ENCODE measurements around the gene CCDC91. TPM values are rescaled to one million over a fixed set of nuclear protein-coding genes. Genes with fewer than 3 reads are reported as not detected.

CCDC91 gene
- total RNA-seq, 6 donors from 2014 or later, result 27.7 to 77.5 (median 30.2) TPM

GRCh38 chr12:28427046-28427445 lies 236.8 kb downstream of the CCDC91 start:
- ATAC-seq (ENCODE audit: low FRiP score in 2 of 2), result no peak
- H3K4me1 ChIP-seq, result no peaks in the 10 kb centered on the region
- H3K36me3 ChIP-seq, result no peaks in the 10 kb centered on the region

GRCh38 chr12:28440081-28440608 lies 249.9 kb downstream of the CCDC91 start:
- no peaks in the 10 kb centered on the region for H3K9me3 ChIP-seq
- no peak for ATAC-seq (ENCODE audit: low FRiP score in 2 of 2)
- H3K27ac ChIP-seq, result no peak overlapping the region
- WGBS, 2 donors, result 88 to 94% methylated on average over 3 of the region's 3 CpGs
- no peak overlapping the region for H3K4me3 ChIP-seq
- H3K36me3 ChIP-seq, result no peaks in the 10 kb centered on the region
- no peaks in the 10 kb centered on the region for H3K27me3 ChIP-seq
- no peaks in the 10 kb centered on the region for H3K4me1 ChIP-seq
- TF ChIP-seq EP300 (IDR thresholded peaks at IDR 0.05) (no peak), POLR2A (IDR thresholded peaks at IDR 0.05) (no peak), CTCF (IDR thresholded peaks at IDR 0.05) (no peak)
- DNase-seq, result no peak

More at GRCh38 chr12:28427046-28427445, 236.8 kb downstream of the CCDC91 start:
- Histone ChIP-seq H3K27me3 (no peaks in the 10 kb centered on the region), H3K4me3 (no peak overlapping the region), H3K9me3 (no peaks in the 10 kb centered on the region), H3K27ac (no peak overlapping the region)
- no peak for DNase-seq
- TF ChIP-seq POLR2A (IDR thresholded peaks at IDR 0.05) (no peak), POLR2AphosphoS5 (IDR thresholded peaks at IDR 0.05) (no peak)
- 88 to 94% methylated on average over 3 of the region's 3 CpGs for WGBS, 2 donors

GRCh38 chr12:28442101-28442500 lies 251.8 kb downstream of the CCDC91 start:
- DNase-seq (no peak), ATAC-seq (ENCODE audit: low FRiP score in 2 of 2) (no peak)
- no peak overlapping the region for H3K4me3 ChIP-seq
- 90 to 92% methylated on average over 4 of the region's 4 CpGs for WGBS, 2 donors
- TF ChIP-seq POLR2A (IDR thresholded peaks at IDR 0.05) (no peak), EP300 (IDR thresholded peaks at IDR 0.05) (no peak), CTCF (IDR thresholded peaks at IDR 0.05) (no peak), POLR2AphosphoS5 (IDR thresholded peaks at IDR 0.05) (no peak)
- H3K4me1 ChIP-seq, result no peaks in the 10 kb centered on the region
- no peaks in the 10 kb centered on the region for H3K27me3 ChIP-seq
- H3K9me3 ChIP-seq, result no peaks in the 10 kb centered on the region
- H3K27ac ChIP-seq, result no peak overlapping the region
- H3K36me3 ChIP-seq, result no peaks in the 10 kb centered on the region

- Histone ChIP-seq H3K4me1 (no peaks in the 10 kb centered on the region), H3K27me3 (no peaks in the 10 kb centered on the region), H3K27ac (no peak overlapping the region), H3K4me3 (no peak overlapping the region), H3K9me3 (no peaks in the 10 kb centered on the region), H3K36me3 (no peaks in the 10 kb centered on the region)
- ATAC-seq (ENCODE audit: low FRiP score in 2 of 2), result no peak
- TF ChIP-seq EP300 (IDR thresholded peaks at IDR 0.05), result no peak
- TF ChIP-seq POLR2AphosphoS5 (IDR thresholded peaks at IDR 0.05), result no peak
- no peak for TF ChIP-seq CTCF (IDR thresholded peaks at IDR 0.05)
- TF ChIP-seq POLR2A (IDR thresholded peaks at IDR 0.05), result no peak
- no peak for DNase-seq
These were observed 253.1 kb downstream of the CCDC91 start for GRCh38 chr12:28443337-28443736.

GRCh38 chr12:28446031-28446430 lies 255.8 kb downstream of the CCDC91 start:
- Histone ChIP-seq H3K4me1 (no peaks in the 10 kb centered on the region), H3K4me3 (no peak overlapping the region), H3K27me3 (no peaks in the 10 kb centered on the region), H3K36me3 (no peaks in the 10 kb centered on the region), H3K9me3 (no peaks in the 10 kb centered on the region), H3K27ac (no peak overlapping the region)
- ATAC-seq (ENCODE audit: low FRiP score in 2 of 2), result no peak
- no peak for DNase-seq
- TF ChIP-seq EP300 (IDR thresholded peaks at IDR 0.05) (no peak), POLR2A (IDR thresholded peaks at IDR 0.05) (no peak), POLR2AphosphoS5 (IDR thresholded peaks at IDR 0.05) (no peak), CTCF (IDR thresholded peaks at IDR 0.05) (no peak)
